SK-N-SH (cell line): ENCODE results near the gene ZNF514.
A peak's percentile ranks its signal among the peaks of the same experiment; 100 is the strongest.

Experiments used
- EP300 ChIP-seq, 2 experiments: IDR thresholded peaks; 2 replicates each; pipeline versions ENCODE4 v1.4.0 to v1.6.1; 2012; ENCODE audit warnings: borderline replicate concordance in 1 of 2, low read depth in 1 of 2, low read length in 1 of 2
- JUND ChIP-seq: IDR thresholded peaks from 2 replicates; pipeline ENCODE4 v1.4.0; 2012
- MXI1 ChIP-seq: IDR thresholded peaks from 2 replicates; pipeline ENCODE4 v1.6.1; 2012; ENCODE audit warnings: mild to moderate bottlenecking, low read depth, low read length, improper control_type of control experiment
- POLR2AphosphoS5 ChIP-seq: IDR thresholded peaks from 2 replicates; pipeline ENCODE4 v1.6.1; 2012; ENCODE audit warnings: low read depth, low read length
- RCOR1 ChIP-seq: fragments of 150-350 bp; IDR thresholded peaks from 2 replicates; pipeline ENCODE4 v1.6.1; 2017; ENCODE audit warnings: antibody characterized with exemption, low read length
- SIN3A ChIP-seq: IDR thresholded peaks from 2 replicates; pipeline ENCODE4 v1.6.1; 2012; ENCODE audit warnings: low read depth, mild to moderate bottlenecking, low read length, moderate library complexity, borderline replicate concordance
- TEAD4 ChIP-seq: IDR thresholded peaks from 2 replicates; pipeline ENCODE4 v1.4.0; 2012; ENCODE audit warnings: mild to moderate bottlenecking, borderline replicate concordance; ENCODE audit not compliant: insufficient read depth
- TF ChIP-seq, protein P1 (sequence below): fragments of 200-600 bp; sonication (generic); IDR thresholded peaks from 2 replicates; pipeline ENCODE4 v1.6.1; 2017; ENCODE audit warnings: antibody characterized with exemption, mild to moderate bottlenecking, moderate library complexity
- TF ChIP-seq, protein P2 (sequence below): fragments of 150-350 bp; IDR thresholded peaks from 2 replicates; pipeline ENCODE4 v1.6.1; 2017; ENCODE audit warnings: antibody characterized with exemption, low read length, low read depth, borderline replicate concordance
- TF ChIP-seq, protein P3 (sequence below): IDR thresholded peaks from 2 replicates; pipeline ENCODE4 v1.4.0; 2012; ENCODE audit warnings: low read depth, borderline replicate concordance

DNA sequence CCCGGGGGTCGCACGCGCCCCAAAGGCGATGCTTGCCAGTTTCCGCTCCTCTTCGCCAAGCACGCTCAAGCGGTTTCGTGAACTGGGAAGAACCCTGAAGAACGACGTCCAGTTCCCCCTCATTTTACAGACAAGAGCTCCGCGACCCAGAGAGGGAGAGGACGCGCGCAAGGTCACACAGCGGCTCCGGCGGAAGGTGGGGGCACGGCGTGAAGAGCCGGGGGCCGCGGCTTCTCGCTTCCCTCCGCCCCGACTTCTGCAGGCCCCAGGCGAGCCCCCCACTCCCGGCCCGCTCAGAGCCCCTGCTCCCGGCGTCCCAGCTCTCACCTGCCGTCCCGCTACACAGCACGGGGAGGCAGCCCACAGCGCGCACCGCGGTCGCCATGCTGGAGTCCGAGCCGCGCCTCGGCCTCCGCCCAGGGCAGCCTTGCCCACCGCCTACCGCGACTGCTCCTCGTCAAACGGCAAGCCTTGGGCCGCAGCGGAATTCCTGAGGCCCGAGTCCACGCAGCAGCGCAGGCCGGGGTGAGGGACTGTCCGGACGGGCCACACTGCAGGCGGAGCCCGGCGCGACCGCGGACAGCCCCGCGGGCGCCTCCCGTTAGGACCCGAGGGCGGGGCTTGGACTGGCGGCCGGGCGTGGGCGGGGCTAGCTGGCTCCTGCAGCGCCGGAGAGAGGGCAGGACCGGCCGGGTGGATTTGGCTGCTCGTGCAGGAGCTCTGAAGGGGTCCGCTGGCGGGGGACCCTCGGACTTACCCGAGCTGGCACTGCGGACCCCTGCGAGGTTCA, 38.0 kb downstream of the ZNF514 start, which contains the start of gene MRPS5:
- TF ChIP-seq EP300 (IDR thresholded peaks at IDR 0.05; ENCODE audit: borderline replicate concordance in 1 of 2, low read depth in 1 of 2, low read length in 1 of 2) (0 out of 4 replicates have a peak, but pooled peaks of 1 of the 2 experiments have one; percentile 26), TEAD4 (0 out of 2 replicates have a peak, but pooled peaks have one; percentile 20), SIN3A (peak; percentile 47; the same call in 1 of the 2 replicates), JUND (no peak), POLR2AphosphoS5 (peak; percentile 95), MXI1 (peak; percentile 48; the same call in 1 of the 2 replicates), RCOR1 (no peak)
- TF ChIP-seq, protein P1, sequence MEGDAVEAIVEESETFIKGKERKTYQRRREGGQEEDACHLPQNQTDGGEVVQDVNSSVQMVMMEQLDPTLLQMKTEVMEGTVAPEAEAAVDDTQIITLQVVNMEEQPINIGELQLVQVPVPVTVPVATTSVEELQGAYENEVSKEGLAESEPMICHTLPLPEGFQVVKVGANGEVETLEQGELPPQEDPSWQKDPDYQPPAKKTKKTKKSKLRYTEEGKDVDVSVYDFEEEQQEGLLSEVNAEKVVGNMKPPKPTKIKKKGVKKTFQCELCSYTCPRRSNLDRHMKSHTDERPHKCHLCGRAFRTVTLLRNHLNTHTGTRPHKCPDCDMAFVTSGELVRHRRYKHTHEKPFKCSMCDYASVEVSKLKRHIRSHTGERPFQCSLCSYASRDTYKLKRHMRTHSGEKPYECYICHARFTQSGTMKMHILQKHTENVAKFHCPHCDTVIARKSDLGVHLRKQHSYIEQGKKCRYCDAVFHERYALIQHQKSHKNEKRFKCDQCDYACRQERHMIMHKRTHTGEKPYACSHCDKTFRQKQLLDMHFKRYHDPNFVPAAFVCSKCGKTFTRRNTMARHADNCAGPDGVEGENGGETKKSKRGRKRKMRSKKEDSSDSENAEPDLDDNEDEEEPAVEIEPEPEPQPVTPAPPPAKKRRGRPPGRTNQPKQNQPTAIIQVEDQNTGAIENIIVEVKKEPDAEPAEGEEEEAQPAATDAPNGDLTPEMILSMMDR, result peak; percentile 21; the same call in 1 of the 2 replicates
- TF ChIP-seq, protein P2, sequence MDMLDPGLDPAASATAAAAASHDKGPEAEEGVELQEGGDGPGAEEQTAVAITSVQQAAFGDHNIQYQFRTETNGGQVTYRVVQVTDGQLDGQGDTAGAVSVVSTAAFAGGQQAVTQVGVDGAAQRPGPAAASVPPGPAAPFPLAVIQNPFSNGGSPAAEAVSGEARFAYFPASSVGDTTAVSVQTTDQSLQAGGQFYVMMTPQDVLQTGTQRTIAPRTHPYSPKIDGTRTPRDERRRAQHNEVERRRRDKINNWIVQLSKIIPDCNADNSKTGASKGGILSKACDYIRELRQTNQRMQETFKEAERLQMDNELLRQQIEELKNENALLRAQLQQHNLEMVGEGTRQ, result no peak
- TF ChIP-seq, protein P3, sequence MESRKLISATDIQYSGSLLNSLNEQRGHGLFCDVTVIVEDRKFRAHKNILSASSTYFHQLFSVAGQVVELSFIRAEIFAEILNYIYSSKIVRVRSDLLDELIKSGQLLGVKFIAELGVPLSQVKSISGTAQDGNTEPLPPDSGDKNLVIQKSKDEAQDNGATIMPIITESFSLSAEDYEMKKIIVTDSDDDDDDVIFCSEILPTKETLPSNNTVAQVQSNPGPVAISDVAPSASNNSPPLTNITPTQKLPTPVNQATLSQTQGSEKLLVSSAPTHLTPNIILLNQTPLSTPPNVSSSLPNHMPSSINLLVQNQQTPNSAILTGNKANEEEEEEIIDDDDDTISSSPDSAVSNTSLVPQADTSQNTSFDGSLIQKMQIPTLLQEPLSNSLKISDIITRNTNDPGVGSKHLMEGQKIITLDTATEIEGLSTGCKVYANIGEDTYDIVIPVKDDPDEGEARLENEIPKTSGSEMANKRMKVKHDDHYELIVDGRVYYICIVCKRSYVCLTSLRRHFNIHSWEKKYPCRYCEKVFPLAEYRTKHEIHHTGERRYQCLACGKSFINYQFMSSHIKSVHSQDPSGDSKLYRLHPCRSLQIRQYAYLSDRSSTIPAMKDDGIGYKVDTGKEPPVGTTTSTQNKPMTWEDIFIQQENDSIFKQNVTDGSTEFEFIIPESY, result no peak
